Right atrium auricular region (tissue), 2 donors: ENCODE measurements around the gene POLR1A. TPM values are rescaled to one million over a fixed set of nuclear protein-coding genes. Genes with fewer than 3 reads are reported as not detected.

Source experiments
- DNase-seq: peaks from one replicate; pipeline ENCODE4 v3.0.0-alpha.2; 2019; ENCODE audit warnings: low spot score
- H3K27ac ChIP-seq, 2 donors: fragments of 200-600 bp; sonication (generic); 1 replicate in 1 of 2; 2 replicates in 1 of 2; pipeline ENCODE4 v1.5.1; 2016 to 2019
- H3K27me3 ChIP-seq, 2 donors: fragments of 200-600 bp; sonication (generic); one replicate each; pipeline versions ENCODE4 v1.5.1 to v1.6.0; 2017 to 2019
- H3K36me3 ChIP-seq: fragments of 200-600 bp; sonication (generic); one replicate; pipeline ENCODE4 v1.5.1; 2016
- H3K4me1 ChIP-seq, 2 donors: fragments of 200-600 bp; sonication (generic); one replicate each; pipeline versions ENCODE4 v1.5.1 to v1.6.0; 2017 to 2019
- H3K4me3 ChIP-seq, 2 donors: fragments of 200-600 bp; sonication (generic); 1 replicate in 1 of 2; 2 replicates in 1 of 2; pipeline ENCODE4 v1.5.1; 2017 to 2019; ENCODE audit warnings: mild to moderate bottlenecking in 1 of 2, moderate library complexity in 1 of 2
- H3K9me3 ChIP-seq, 2 donors: fragments of 200-600 bp; sonication (generic); one replicate each; pipeline ENCODE4 v1.5.1; 2019
- total RNA-seq, 2 donors: library from RNA; depleted of rRNA; stranded (reverse); fragments of >200 nt; gene quantifications; one replicate each; pipeline ENCODE4 v1.1.0, GENCODE V29; 2016
- TF ChIP-seq, protein P1 (sequence below), 2 donors: fragments of 200-600 bp; sonication (generic); IDR thresholded peaks; one replicate each; pipeline ENCODE4 v1.5.1; 2019; ENCODE audit warnings: antibody characterized with exemption in 2 of 2

The POLR1A gene
- total RNA-seq, 2 donors from 2014 or later: 14.1 to 20.6 TPM

DNA sequence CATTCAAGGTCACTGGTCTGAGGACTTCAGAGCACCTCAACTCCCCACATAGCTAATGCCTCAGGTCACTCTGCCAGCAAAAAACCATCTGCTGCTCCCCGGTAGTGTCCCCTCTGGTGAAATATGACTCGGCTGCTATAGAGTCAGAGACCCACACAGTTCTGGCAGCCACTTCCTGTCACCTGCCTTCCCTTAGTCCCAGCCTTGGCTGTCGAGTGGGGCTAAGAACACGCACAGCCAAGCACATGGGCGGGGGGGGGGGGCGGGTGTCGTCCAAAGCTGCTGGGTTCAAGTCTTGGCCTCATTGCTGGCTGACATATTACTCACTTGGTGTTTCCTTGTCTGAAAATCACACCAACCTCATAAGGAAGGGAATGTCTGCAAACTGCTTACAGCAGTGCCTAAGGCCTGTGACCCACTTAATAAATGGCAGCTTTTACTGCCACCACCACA lies 37.5 kb downstream of the POLR1A start:
- peaks cover 0 to 9% of the 10 kb centered on the region in 2 donors for H3K9me3 ChIP-seq
- no peak overlapping the region for H3K4me3 ChIP-seq
- peaks cover 47% of the 10 kb centered on the region for H3K36me3 ChIP-seq
- peaks cover 0 to 22% of the 10 kb centered on the region in 2 donors for H3K4me1 ChIP-seq
- peak; percentile 59 for DNase-seq
- no peak overlapping the region for H3K27ac ChIP-seq
- H3K27me3 ChIP-seq: no peaks in the 10 kb centered on the region
- TF ChIP-seq, protein P1, sequence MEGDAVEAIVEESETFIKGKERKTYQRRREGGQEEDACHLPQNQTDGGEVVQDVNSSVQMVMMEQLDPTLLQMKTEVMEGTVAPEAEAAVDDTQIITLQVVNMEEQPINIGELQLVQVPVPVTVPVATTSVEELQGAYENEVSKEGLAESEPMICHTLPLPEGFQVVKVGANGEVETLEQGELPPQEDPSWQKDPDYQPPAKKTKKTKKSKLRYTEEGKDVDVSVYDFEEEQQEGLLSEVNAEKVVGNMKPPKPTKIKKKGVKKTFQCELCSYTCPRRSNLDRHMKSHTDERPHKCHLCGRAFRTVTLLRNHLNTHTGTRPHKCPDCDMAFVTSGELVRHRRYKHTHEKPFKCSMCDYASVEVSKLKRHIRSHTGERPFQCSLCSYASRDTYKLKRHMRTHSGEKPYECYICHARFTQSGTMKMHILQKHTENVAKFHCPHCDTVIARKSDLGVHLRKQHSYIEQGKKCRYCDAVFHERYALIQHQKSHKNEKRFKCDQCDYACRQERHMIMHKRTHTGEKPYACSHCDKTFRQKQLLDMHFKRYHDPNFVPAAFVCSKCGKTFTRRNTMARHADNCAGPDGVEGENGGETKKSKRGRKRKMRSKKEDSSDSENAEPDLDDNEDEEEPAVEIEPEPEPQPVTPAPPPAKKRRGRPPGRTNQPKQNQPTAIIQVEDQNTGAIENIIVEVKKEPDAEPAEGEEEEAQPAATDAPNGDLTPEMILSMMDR (IDR thresholded peaks at IDR 0.05): no peak

DNA sequence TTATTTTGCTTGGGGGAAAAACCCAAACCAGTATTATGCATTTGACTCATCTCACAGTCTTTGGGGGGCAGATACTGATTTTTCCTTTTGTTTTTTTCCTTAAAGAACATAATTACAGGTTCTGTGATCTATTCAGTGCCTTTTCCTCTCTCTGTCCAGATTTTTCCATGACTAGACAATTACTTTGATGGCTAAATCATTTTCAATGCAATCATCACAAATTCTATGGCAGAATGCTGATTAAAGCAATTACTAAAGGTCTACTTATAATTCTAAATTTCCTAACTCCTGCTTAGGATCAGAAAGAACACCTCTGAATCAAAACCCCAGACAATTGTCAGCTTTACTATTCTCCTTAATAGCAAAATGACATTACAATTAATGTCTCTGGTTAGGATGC lies 38.8 kb downstream of the POLR1A start:
- Histone ChIP-seq H3K27me3 (no peaks in the 10 kb centered on the region), H3K4me3 (no peak overlapping the region), H3K36me3 (peaks cover 56% of the 10 kb centered on the region), H3K4me1 (peaks cover 0 to 11% of the 10 kb centered on the region in 2 donors), H3K27ac (no peak overlapping the region), H3K9me3 (peaks cover 0 to 14% of the 10 kb centered on the region in 2 donors)
- TF ChIP-seq, protein P1 (IDR thresholded peaks at IDR 0.05): no peak
- DNase-seq: no peak

DNA sequence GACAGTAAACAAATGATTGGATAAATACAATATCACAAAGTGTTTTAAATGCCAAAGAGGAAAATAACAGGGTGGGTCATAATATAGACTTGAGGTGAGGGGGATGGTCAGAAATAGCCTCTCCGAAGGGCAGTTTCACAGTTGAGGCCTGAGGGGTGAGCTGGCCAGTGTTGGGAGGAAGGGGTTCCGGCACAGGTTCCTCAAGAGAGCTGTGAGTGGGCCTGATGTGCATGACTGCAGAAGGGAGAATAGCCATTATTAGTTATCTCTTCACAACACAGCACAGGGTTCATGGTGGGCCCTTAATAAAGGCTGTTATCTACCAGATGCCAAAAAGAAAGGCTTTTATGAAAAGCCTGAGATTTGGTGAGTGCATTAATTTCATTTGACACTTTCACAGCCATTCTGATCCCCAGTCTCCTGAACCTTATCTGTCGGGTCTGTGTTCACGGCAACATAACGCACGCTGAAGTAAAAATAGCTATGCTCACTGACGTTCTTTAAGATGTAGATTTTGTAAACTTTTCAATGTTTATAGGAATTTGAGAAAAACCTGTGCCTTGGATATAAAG lies 39.6 kb downstream of the POLR1A start:
- Histone ChIP-seq H3K4me3 (no peak overlapping the region), H3K27me3 (no peaks in the 10 kb centered on the region), H3K36me3 (peaks cover 55% of the 10 kb centered on the region), H3K4me1 (peaks cover 0 to 12% of the 10 kb centered on the region in 2 donors), H3K27ac (no peak overlapping the region), H3K9me3 (peaks cover 0 to 14% of the 10 kb centered on the region in 2 donors)
- DNase-seq: no peak
- TF ChIP-seq, protein P1 (IDR thresholded peaks at IDR 0.05): no peak

DNA sequence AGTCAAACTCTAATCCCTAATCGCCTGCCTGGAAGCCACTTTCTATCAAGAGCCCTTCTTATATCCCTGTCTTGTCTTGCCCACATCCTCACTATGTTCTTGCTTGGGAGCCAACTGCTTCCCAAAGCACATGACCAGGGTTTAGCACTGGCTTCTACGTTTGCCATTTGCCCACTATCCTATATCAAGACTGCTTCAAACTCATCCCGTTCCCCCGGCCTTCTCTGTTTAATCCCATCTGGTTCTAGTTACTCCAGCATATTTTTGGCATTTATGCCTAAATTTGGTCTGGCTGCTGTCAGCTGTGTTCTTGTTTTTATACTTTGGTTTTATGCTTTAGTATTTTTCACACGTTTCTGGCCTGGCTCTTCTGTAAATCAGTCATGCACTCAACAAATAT lies 40.2 kb downstream of the POLR1A start:
- TF ChIP-seq, protein P1 (IDR thresholded peaks at IDR 0.05): no peak
- Histone ChIP-seq H3K36me3 (peaks cover 54% of the 10 kb centered on the region), H3K27me3 (no peaks in the 10 kb centered on the region), H3K27ac (no peak overlapping the region), H3K4me1 (peaks cover 0 to 12% of the 10 kb centered on the region in 2 donors), H3K9me3 (peaks cover 0 to 14% of the 10 kb centered on the region in 2 donors), H3K4me3 (no peak overlapping the region)
- DNase-seq: peak; percentile 50

DNA sequence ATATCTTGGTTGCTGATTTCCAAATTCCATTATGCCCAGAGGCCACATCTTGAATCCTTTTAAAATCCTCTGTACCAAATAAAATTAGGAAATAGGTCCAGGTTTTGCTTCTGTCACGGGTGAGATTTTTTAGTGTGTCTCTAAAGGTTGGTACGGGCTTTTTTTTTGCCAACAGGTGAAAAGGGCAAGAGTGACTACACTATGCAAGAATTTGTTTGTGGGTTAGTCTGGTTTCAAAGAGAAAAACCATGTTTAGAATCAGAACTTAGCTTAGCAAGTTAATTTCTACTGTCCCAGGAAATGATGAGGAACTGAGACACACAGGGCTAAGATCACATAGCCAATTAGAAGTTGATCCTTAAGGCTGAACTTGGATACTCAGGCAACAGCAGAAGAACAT lies 41.7 kb downstream of the POLR1A start:
- TF ChIP-seq, protein P1 (IDR thresholded peaks at IDR 0.05): no peak
- Histone ChIP-seq H3K36me3 (peaks cover 48% of the 10 kb centered on the region), H3K27ac (no peak overlapping the region), H3K4me3 (no peak overlapping the region), H3K4me1 (peaks cover 0 to 11% of the 10 kb centered on the region in 2 donors), H3K9me3 (peaks cover 0 to 14% of the 10 kb centered on the region in 2 donors), H3K27me3 (no peaks in the 10 kb centered on the region)
- DNase-seq: no peak

DNA sequence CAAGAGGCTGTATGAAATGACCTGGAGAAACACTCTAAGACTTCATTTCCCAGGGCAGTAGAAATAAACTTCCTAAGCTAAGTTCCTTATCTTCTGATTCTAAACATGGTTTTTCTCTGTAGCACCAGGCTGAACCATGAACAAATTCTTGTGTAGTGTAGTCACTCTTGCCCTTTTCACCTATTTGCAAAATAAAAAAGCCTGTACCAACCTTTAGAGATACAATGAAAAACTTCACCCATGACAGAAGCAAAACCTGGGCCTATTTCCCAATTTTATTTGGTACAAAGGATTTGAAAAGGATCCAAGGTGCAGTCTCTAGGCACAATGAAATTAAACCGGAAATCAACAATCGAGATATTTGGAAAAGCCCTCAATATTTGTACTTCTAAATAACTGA lies 43.6 kb downstream of the POLR1A start:
- Histone ChIP-seq H3K4me1 (peaks cover 0 to 7% of the 10 kb centered on the region in 2 donors), H3K27me3 (no peaks in the 10 kb centered on the region), H3K27ac (no peak overlapping the region), H3K9me3 (peaks cover 0 to 14% of the 10 kb centered on the region in 2 donors), H3K4me3 (no peak overlapping the region), H3K36me3 (peaks cover 41% of the 10 kb centered on the region)
- TF ChIP-seq, protein P1 (IDR thresholded peaks at IDR 0.05): no peak
- no peak for DNase-seq
